Upper lobe of right lung (tissue), 1 donor: ENCODE data around the gene TRAPPC13. TPM values are rescaled to one million over a fixed set of nuclear protein-coding genes. Genes with fewer than 3 reads are reported as not detected.

Source experiments
- ATAC-seq: fragments of 200-7000 bp; cut with Tn5 transposase; one replicate; pipeline ENCODE4 v1.9.1; 2020; ENCODE audit warnings: mild to moderate bottlenecking, moderate library complexity
- DNase-seq: peaks from one replicate; pipeline ENCODE4 v3.0.0-alpha.2; 2020
- H3K27ac ChIP-seq: fragments of 200-600 bp; one replicate; pipeline ENCODE4 v1.8.0; 2022
- H3K27me3 ChIP-seq: fragments of 200-600 bp; one replicate; pipeline ENCODE4 v1.8.0; 2022; ENCODE audit warnings: mild to moderate bottlenecking
- H3K36me3 ChIP-seq: fragments of 200-600 bp; one replicate; pipeline ENCODE4 v1.8.0; 2022
- H3K4me1 ChIP-seq: fragments of 200-600 bp; one replicate; pipeline ENCODE4 v1.8.0; 2022
- H3K4me3 ChIP-seq: fragments of 200-600 bp; one replicate; pipeline ENCODE4 v1.8.0; 2022; ENCODE audit warnings: mild to moderate bottlenecking
- H3K9me3 ChIP-seq: fragments of 200-600 bp; one replicate; pipeline ENCODE4 v1.8.0; 2022
- intact Hi-C: fragments of 100-400 bp; cut with DNase I; formaldehyde crosslinking; loops from one replicate; pipeline ENCODE4 v1.11.0; 2022
- total RNA-seq: library from RNA; stranded (reverse); fragmentation: NEBNext Ultra II Directional; extraction: Animal tissue kit (Norgen Biotek cat#: 25700); gene quantifications from one replicate; pipeline ENCODE4 v1.2.1, GENCODE V29; 2021
- TF ChIP-seq, protein P1 (sequence below): fragments of 200-600 bp; IDR thresholded peaks from one replicate; pipeline ENCODE4 v1.8.0; 2022; ENCODE audit warnings: antibody characterized with exemption
- donor health status: DM: no; HTN: yes; CAD: no; lungs with severe emphysema.

Gene TRAPPC13
- total RNA-seq, 1 donor from 2014 or later = 19.6 TPM

GRCh38 chr5:65693121-65693520 lies 68.3 kb downstream of the TRAPPC13 start:
- no peak for DNase-seq
- no peaks in the 10 kb centered on the region for H3K9me3 ChIP-seq
- H3K4me1 ChIP-seq = no peaks in the 10 kb centered on the region
- H3K4me3 ChIP-seq = no peak overlapping the region
- TF ChIP-seq, protein P1, sequence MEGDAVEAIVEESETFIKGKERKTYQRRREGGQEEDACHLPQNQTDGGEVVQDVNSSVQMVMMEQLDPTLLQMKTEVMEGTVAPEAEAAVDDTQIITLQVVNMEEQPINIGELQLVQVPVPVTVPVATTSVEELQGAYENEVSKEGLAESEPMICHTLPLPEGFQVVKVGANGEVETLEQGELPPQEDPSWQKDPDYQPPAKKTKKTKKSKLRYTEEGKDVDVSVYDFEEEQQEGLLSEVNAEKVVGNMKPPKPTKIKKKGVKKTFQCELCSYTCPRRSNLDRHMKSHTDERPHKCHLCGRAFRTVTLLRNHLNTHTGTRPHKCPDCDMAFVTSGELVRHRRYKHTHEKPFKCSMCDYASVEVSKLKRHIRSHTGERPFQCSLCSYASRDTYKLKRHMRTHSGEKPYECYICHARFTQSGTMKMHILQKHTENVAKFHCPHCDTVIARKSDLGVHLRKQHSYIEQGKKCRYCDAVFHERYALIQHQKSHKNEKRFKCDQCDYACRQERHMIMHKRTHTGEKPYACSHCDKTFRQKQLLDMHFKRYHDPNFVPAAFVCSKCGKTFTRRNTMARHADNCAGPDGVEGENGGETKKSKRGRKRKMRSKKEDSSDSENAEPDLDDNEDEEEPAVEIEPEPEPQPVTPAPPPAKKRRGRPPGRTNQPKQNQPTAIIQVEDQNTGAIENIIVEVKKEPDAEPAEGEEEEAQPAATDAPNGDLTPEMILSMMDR = no peak
- no peaks in the 10 kb centered on the region for H3K27me3 ChIP-seq
- intact Hi-C loops = no loop called here
- no peaks in the 10 kb centered on the region for H3K36me3 ChIP-seq
- no peak for ATAC-seq
- no peak overlapping the region for H3K27ac ChIP-seq

- no peak overlapping the region for H3K27ac ChIP-seq
- no peak for ATAC-seq
- H3K4me3 ChIP-seq = no peak overlapping the region
- TF ChIP-seq, protein P1 = no peak
- intact Hi-C loops = no loop called here
- no peaks in the 10 kb centered on the region for H3K4me1 ChIP-seq
- H3K9me3 ChIP-seq = no peaks in the 10 kb centered on the region
- peaks cover 5% of the 10 kb centered on the region for H3K36me3 ChIP-seq
- DNase-seq = no peak
- no peaks in the 10 kb centered on the region for H3K27me3 ChIP-seq
Measured at GRCh38 chr5:65695162-65695755, 70.4 kb downstream of the TRAPPC13 start.

- no peak for DNase-seq
- Histone ChIP-seq H3K27me3 (no peaks in the 10 kb centered on the region), H3K36me3 (peaks cover 5% of the 10 kb centered on the region), H3K4me3 (no peak overlapping the region), H3K9me3 (no peaks in the 10 kb centered on the region), H3K4me1 (no peaks in the 10 kb centered on the region), H3K27ac (no peak overlapping the region)
- TF ChIP-seq, protein P1 = no peak
- no peak for ATAC-seq
- intact Hi-C loops = no loop called here
Measured at GRCh38 chr5:65695896-65696295, 71.1 kb downstream of the TRAPPC13 start.

- TF ChIP-seq, protein P1 = no peak
- H3K27me3 ChIP-seq = no peaks in the 10 kb centered on the region
- intact Hi-C loops = no loop called here
- H3K4me3 ChIP-seq = no peak overlapping the region
- peaks cover 5% of the 10 kb centered on the region for H3K36me3 ChIP-seq
- no peak overlapping the region for H3K27ac ChIP-seq
- ATAC-seq (no peak), DNase-seq (no peak)
- H3K9me3 ChIP-seq = no peaks in the 10 kb centered on the region
- H3K4me1 ChIP-seq = no peaks in the 10 kb centered on the region
Measured at GRCh38 chr5:65696892-65697291, 72.1 kb downstream of the TRAPPC13 start.

GRCh38 chr5:65699338-65699737 lies 74.5 kb downstream of the TRAPPC13 start:
- Histone ChIP-seq H3K9me3 (no peaks in the 10 kb centered on the region), H3K27me3 (no peaks in the 10 kb centered on the region), H3K36me3 (peaks cover 18% of the 10 kb centered on the region), H3K4me1 (no peaks in the 10 kb centered on the region), H3K4me3 (no peak overlapping the region), H3K27ac (no peak overlapping the region)
- TF ChIP-seq, protein P1 = no peak
- intact Hi-C loops = no loop called here
- DNase-seq (no peak), ATAC-seq (no peak)

DNA sequence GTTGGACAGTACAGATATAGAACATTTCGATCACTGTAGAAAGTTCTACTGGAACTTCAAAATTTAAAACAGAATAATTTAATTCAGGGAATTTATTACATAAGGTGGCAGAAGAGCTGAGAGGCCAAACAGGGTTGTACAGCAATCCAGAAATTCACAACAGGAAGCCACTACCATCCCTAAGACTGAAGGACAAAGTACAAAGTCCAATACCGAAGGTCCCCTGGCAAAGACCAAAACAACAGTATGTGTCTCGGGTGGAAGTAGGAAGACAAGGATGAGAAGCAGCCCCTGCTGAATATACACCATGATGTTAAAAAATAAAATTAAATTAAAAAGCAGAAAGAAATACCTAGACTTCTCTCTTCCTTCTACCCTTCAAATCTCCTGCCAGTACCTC lies 77.2 kb downstream of the TRAPPC13 start:
- no peaks in the 10 kb centered on the region for H3K27me3 ChIP-seq
- ATAC-seq (no peak), DNase-seq (no peak)
- H3K36me3 ChIP-seq = peaks cover 23% of the 10 kb centered on the region
- no peak overlapping the region for H3K4me3 ChIP-seq
- intact Hi-C loops = no loop called here
- H3K4me1 ChIP-seq = no peaks in the 10 kb centered on the region
- H3K27ac ChIP-seq = no peak overlapping the region
- H3K9me3 ChIP-seq = no peaks in the 10 kb centered on the region
- TF ChIP-seq, protein P1 = no peak
